ENCODE data around the gene TFB1M.

DNA sequence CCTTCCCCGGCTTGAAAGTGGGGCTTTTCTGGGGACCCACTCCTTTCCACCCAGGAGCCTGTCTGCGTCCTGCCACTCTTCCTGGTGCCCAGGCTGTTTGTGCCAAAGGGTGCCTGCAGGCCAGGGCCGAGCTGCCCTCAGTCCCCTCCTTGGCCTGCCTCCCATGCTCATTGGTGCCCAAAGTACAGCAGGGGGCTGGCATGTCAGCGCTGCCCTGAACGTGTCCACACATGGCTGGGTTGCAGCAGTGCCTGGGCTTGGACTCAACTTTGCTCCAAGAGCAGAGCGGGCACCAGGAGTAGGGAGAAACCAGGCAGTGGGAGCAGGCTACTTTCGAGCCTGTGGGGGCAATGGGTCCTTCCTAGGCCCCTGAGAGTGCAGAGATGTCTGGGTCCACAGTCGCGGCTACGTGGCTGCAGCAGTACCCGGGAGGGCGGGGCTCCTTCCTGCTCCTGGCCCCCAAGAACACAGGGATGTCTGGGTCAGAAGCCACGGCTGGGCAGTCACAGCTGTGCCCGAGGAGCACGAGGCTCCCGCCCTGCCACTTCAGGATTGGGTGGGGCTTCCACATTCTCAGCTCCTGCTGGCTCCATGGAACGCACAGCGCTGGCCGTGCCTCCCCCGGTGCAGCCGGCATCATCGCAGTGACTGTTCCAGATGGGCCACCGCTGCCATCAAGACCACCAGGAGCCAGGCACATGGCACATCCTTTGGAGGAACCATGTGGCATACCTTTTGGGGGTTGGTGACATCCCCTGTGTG is 100.5 kb downstream of the TFB1M start:
- TF ChIP-seq, protein P1, sequence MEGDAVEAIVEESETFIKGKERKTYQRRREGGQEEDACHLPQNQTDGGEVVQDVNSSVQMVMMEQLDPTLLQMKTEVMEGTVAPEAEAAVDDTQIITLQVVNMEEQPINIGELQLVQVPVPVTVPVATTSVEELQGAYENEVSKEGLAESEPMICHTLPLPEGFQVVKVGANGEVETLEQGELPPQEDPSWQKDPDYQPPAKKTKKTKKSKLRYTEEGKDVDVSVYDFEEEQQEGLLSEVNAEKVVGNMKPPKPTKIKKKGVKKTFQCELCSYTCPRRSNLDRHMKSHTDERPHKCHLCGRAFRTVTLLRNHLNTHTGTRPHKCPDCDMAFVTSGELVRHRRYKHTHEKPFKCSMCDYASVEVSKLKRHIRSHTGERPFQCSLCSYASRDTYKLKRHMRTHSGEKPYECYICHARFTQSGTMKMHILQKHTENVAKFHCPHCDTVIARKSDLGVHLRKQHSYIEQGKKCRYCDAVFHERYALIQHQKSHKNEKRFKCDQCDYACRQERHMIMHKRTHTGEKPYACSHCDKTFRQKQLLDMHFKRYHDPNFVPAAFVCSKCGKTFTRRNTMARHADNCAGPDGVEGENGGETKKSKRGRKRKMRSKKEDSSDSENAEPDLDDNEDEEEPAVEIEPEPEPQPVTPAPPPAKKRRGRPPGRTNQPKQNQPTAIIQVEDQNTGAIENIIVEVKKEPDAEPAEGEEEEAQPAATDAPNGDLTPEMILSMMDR (IDR thresholded peaks at IDR 0.05; ENCODE audit: low read depth, low read length) = no peak
- TF ChIP-seq EZH2phosphoT487 (IDR thresholded peaks at IDR 0.05; ENCODE audit: low read depth) = no peak
